A549 (cell line): ENCODE measurements around the gene PSMB7. TPM values are rescaled to one million over a fixed set of nuclear protein-coding genes. Genes with fewer than 3 reads are reported as not detected.

Experiments
- ATAC-seq, 2 experiments: fragments of 200-7000 bp in 1 of 2; fragments of >200 bp in 1 of 2; cut with Nextera tagmentation in 1 of 2; cut with Tn5 transposase in 1 of 2; 3 replicates each; pipeline versions ENCODE4 v1.8.0 to v1.9.1; 2018 to 2020; ENCODE audit warnings: mild to moderate bottlenecking in 1 of 2, moderate library complexity in 1 of 2
- CTCF ChIA-PET: fragments of 300-600 bp; sonication (Branson Sonifier 250); formaldehyde crosslinking; extraction: SDS; loops from one replicate; lab custom pipeline; 2021; ENCODE audit warnings: antibody characterized with exemption, inconsistent platforms; lab: Yijun Ruan, JAX
- POLR2A ChIA-PET: fragments of 350-600 bp; formaldehyde crosslinking; extraction: SDS; loops from one replicate; lab custom pipeline; 2021; ENCODE audit warnings: antibody characterized with exemption, inconsistent platforms; lab: Yijun Ruan, JAX
- DNase-seq, 2 experiments: peaks; one replicate each; pipeline versions ENCODE4 v3.0.0 to v3.0.0-alpha.2; 2011 to 2016; ENCODE audit warnings: low read depth in 1 of 2, low spot score in 1 of 2
- FAIRE-seq: peaks from 2 replicates; lab custom pipeline; 2011; peaks lifted over from hg19 to GRCh38; lab: Jason Lieb, UNC
- H3K27ac ChIP-seq, 2 experiments: fragments of >200 bp; sonication (Bioruptor Twin); formaldehyde crosslinking; 3 replicates each; pipeline ENCODE4 v1.5.1; 2016 to 2017
- H3K4me1 ChIP-seq: fragments of >200 bp; sonication (Bioruptor Twin); formaldehyde crosslinking; 3 replicates; pipeline ENCODE4 v1.6.1; 2016
- H3K4me2 ChIP-seq: fragments of >200 bp; sonication (Bioruptor Twin); formaldehyde crosslinking; 3 replicates; pipeline ENCODE4 v1.6.1; 2016
- H3K4me3 ChIP-seq: fragments of >200 bp; sonication (Bioruptor Twin); formaldehyde crosslinking; 3 replicates; pipeline ENCODE4 v1.5.1; 2016
- H3K9me3 ChIP-seq: fragments of >200 bp; sonication (Bioruptor Twin); formaldehyde crosslinking; 3 replicates; pipeline ENCODE4 v1.6.1; 2016
- BHLHE40 ChIP-seq: IDR thresholded peaks from 2 replicates; pipeline ENCODE4 v1.6.1; 2012; ENCODE audit warnings: low read depth, low read length, inconsistent platforms
- CBX8 ChIP-seq: fragments of 200-600 bp; sonication (generic); IDR thresholded peaks from 2 replicates; pipeline ENCODE4 v1.6.1; 2016
- CEBPB ChIP-seq, 2 experiments: fragments of >200 bp in 1 of 2; sonication (Bioruptor Twin) in 1 of 2; formaldehyde crosslinking in 1 of 2; IDR thresholded peaks; 2 replicates each; pipeline ENCODE4 v1.6.1; 2012 to 2016
- CHD4 ChIP-seq: fragments of 200-600 bp; sonication (generic); IDR thresholded peaks from 2 replicates; pipeline ENCODE4 v1.6.1; 2016; ENCODE audit warnings: antibody characterized with exemption, mild to moderate bottlenecking, borderline replicate concordance
- CTCF ChIP-seq: fragments of >200 bp; sonication (Bioruptor Twin); formaldehyde crosslinking; IDR thresholded peaks from 3 replicates; pipeline ENCODE4 v1.5.1; 2016
- EHF ChIP-seq: fragments of 250-450 bp; sonication (Bioruptor Pico); IDR thresholded peaks from 2 replicates; pipeline ENCODE4 v1.5.0; 2020; ENCODE audit warnings: mild to moderate bottlenecking
- FOXS1 ChIP-seq: fragments of 250-450 bp; sonication (Bioruptor Pico); IDR thresholded peaks from 2 replicates; pipeline ENCODE4 v1.5.0; 2020; ENCODE audit warnings: mild to moderate bottlenecking, moderate library complexity
- JUN ChIP-seq, 2 experiments: fragments of >200 bp; sonication (Bioruptor Twin); formaldehyde crosslinking; IDR thresholded peaks; 2 replicates in 1 of 2; 3 replicates in 1 of 2; pipeline ENCODE4 v1.6.1; 2016 to 2017
- KDM5A ChIP-seq: fragments of 200-600 bp; sonication (generic); IDR thresholded peaks from 2 replicates; pipeline ENCODE4 v1.6.1; 2016; ENCODE audit warnings: antibody characterized with exemption, mild to moderate bottlenecking
- MAZ ChIP-seq: fragments of 150-350 bp; IDR thresholded peaks from 2 replicates; pipeline ENCODE4 v1.6.1; 2014; ENCODE audit warnings: antibody characterized with exemption, low read depth, low read length, borderline replicate concordance
- MYC ChIP-seq: IDR thresholded peaks from 2 replicates; pipeline ENCODE4 v1.6.1; 2012; ENCODE audit warnings: mild to moderate bottlenecking, inconsistent platforms, low read length, improper control_type of control experiment, borderline replicate concordance
- PHF8 ChIP-seq: fragments of 200-600 bp; sonication (generic); IDR thresholded peaks from 2 replicates; pipeline ENCODE4 v1.6.1; 2016; ENCODE audit warnings: low read depth, mild to moderate bottlenecking, antibody characterized with exemption, moderate library complexity, borderline replicate concordance
- POLR2AphosphoS2 ChIP-seq: conservative IDR thresholded peaks from 2 replicates; pipeline ENCODE4 v1.6.1; 2012; ENCODE audit warnings: low read length, improper control_type of control experiment, inconsistent platforms
- RAD21 ChIP-seq, 2 experiments: fragments of >200 bp in 1 of 2; sonication (Bioruptor Twin) in 1 of 2; formaldehyde crosslinking in 1 of 2; IDR thresholded peaks in 1 of 2; conservative IDR thresholded peaks in 1 of 2; 2 replicates in 1 of 2; 3 replicates in 1 of 2; pipeline ENCODE4 v1.6.1; 2012 to 2018; ENCODE audit warnings: inconsistent platforms in 1 of 2
- RCOR1 ChIP-seq: fragments of 150-350 bp; IDR thresholded peaks from 2 replicates; pipeline ENCODE4 v1.6.1; 2014; ENCODE audit warnings: antibody characterized with exemption, low read length, low read depth
- SMC3 ChIP-seq: fragments of >200 bp; sonication (Bioruptor Twin); formaldehyde crosslinking; IDR thresholded peaks from 3 replicates; pipeline ENCODE4 v1.6.1; 2018; ENCODE audit warnings: inconsistent platforms
- USF2 ChIP-seq: fragments of 450-650 bp; IDR thresholded peaks from 2 replicates; pipeline ENCODE4 v1.6.1; 2014; ENCODE audit warnings: antibody characterized with exemption
- ZSCAN20 ChIP-seq: fragments of 250-450 bp; sonication (Bioruptor Pico); IDR thresholded peaks from 2 replicates; pipeline ENCODE4 v1.8.0; 2022; ENCODE audit warnings: mild to moderate bottlenecking, moderate library complexity
- WGBS: methylation state at CpG from one replicate; pipeline ENCODE4 v1.1.6; 2017; ENCODE audit errors: missing lambda C conversion rate; 5-methylcytosine and 5-hydroxymethylcytosine counted together
- polyA plus RNA-seq, 4 experiments: library from polyadenylated mRNA; depleted of rRNA in 3 of 4; stranded (reverse); fragments of >200 nt; fragmentation: RNase III in 1 of 4; extraction: RNeasy Plus Mini Kit Qiagen cat#74134 plus additional on column Dnase treatment in 1 of 4; gene quantifications; 2 replicates in 3 of 4; 3 replicates in 1 of 4; pipeline ENCODE4 v1.2.3, GENCODE V29; 2011 to 2017
- TF ChIP-seq, protein P1 (sequence below): fragments of 200-600 bp; sonication (generic); IDR thresholded peaks from 2 replicates; pipeline ENCODE4 v1.6.1; 2016; ENCODE audit warnings: antibody characterized with exemption, mild to moderate bottlenecking, moderate library complexity
- TF ChIP-seq, protein P2 (sequence below): IDR thresholded peaks from 2 replicates; pipeline ENCODE4 v1.6.1; 2012
- TF ChIP-seq, protein P3 (sequence below): fragments of >200 bp; sonication (Bioruptor Twin); formaldehyde crosslinking; IDR thresholded peaks from 3 replicates; pipeline ENCODE4 v1.6.1; 2016

The PSMB7 gene
- polyA plus RNA-seq, 2 of the 4 experiments (the other 2 are of a cell fraction), result 332 to 418 TPM

GRCh38 chr9:124347206-124347967 lies 67.9 kb downstream of the PSMB7 start:
- WGBS, result 92% methylated on average over 25 of the region's 26 CpGs
- no peak for FAIRE-seq
- CTCF ChIA-PET, result interaction anchor here (0.9 to 8.2 kb wide), 5 partner anchors 8 to 225 kb away, joined by 3 to 40 read pairs (median 7); no protein-coding TSS in a partner anchor

GRCh38 chr9:124346347-124347163 lies 68.7 kb downstream of the PSMB7 start:
- Histone ChIP-seq H3K4me2 (no peak overlapping the region), H3K4me1 (peaks cover 12% of the 10 kb centered on the region), H3K27ac (no peak overlapping the region), H3K4me3 (no peak overlapping the region), H3K9me3 (no peaks in the 10 kb centered on the region)
- POLR2A ChIA-PET, result no interaction called here
- TF ChIP-seq CHD4 (no peak), RCOR1 (no peak), PHF8 (no peak), RAD21 (conservative IDR thresholded peaks at IDR 0.05 in 1 of 2, IDR thresholded peaks at IDR 0.05 in 1 of 2) (no peak), MYC (no peak), POLR2AphosphoS2 (no peak), BHLHE40 (no peak), CEBPB (IDR thresholded peaks at IDR 0.05) (no peak), SMC3 (no peak), KDM5A (no peak)
- 90% methylated on average over 27 of the region's 34 CpGs for WGBS
- DNase-seq (no peak), ATAC-seq (peak in 1 of 2 experiments; percentile 1; a peak in 3 of 6 replicates), FAIRE-seq (no peak)
- CTCF ChIA-PET, result interaction anchor here (0.7 to 8.2 kb wide), 5 partner anchors 9 to 220 kb away, joined by 3 to 40 read pairs (median 7); no protein-coding TSS in a partner anchor

More at GRCh38 chr9:124347206-124347967, 67.9 kb downstream of the PSMB7 start:
- Histone ChIP-seq H3K9me3 (no peaks in the 10 kb centered on the region), H3K4me2 (no peak overlapping the region), H3K27ac (no peak overlapping the region), H3K4me1 (peaks cover 12% of the 10 kb centered on the region), H3K4me3 (no peak overlapping the region)
- TF ChIP-seq PHF8 (no peak), USF2 (no peak), JUN (IDR thresholded peaks at IDR 0.05) (peak in 1 of 2 experiments; percentile 19; a peak in 1 of 5 replicates)
- DNase-seq (no peak), ATAC-seq (no peak)
- POLR2A ChIA-PET, result no interaction called here

GRCh38 chr9:124345751-124346281 lies 69.4 kb downstream of the PSMB7 start:
- CTCF ChIA-PET, result interaction anchor here (0.7 to 8.2 kb wide), 4 partner anchors 10 to 219 kb away, joined by 3 to 40 read pairs (median 8); no protein-coding TSS in a partner anchor
- no peak for DNase-seq
- TF ChIP-seq, protein P1, sequence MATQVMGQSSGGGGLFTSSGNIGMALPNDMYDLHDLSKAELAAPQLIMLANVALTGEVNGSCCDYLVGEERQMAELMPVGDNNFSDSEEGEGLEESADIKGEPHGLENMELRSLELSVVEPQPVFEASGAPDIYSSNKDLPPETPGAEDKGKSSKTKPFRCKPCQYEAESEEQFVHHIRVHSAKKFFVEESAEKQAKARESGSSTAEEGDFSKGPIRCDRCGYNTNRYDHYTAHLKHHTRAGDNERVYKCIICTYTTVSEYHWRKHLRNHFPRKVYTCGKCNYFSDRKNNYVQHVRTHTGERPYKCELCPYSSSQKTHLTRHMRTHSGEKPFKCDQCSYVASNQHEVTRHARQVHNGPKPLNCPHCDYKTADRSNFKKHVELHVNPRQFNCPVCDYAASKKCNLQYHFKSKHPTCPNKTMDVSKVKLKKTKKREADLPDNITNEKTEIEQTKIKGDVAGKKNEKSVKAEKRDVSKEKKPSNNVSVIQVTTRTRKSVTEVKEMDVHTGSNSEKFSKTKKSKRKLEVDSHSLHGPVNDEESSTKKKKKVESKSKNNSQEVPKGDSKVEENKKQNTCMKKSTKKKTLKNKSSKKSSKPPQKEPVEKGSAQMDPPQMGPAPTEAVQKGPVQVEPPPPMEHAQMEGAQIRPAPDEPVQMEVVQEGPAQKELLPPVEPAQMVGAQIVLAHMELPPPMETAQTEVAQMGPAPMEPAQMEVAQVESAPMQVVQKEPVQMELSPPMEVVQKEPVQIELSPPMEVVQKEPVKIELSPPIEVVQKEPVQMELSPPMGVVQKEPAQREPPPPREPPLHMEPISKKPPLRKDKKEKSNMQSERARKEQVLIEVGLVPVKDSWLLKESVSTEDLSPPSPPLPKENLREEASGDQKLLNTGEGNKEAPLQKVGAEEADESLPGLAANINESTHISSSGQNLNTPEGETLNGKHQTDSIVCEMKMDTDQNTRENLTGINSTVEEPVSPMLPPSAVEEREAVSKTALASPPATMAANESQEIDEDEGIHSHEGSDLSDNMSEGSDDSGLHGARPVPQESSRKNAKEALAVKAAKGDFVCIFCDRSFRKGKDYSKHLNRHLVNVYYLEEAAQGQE, result no peak
- TF ChIP-seq, protein P2, sequence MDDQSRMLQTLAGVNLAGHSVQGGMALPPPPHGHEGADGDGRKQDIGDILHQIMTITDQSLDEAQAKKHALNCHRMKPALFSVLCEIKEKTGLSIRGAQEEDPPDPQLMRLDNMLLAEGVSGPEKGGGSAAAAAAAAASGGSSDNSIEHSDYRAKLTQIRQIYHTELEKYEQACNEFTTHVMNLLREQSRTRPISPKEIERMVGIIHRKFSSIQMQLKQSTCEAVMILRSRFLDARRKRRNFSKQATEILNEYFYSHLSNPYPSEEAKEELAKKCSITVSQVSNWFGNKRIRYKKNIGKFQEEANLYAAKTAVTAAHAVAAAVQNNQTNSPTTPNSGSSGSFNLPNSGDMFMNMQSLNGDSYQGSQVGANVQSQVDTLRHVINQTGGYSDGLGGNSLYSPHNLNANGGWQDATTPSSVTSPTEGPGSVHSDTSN, result no peak
- TF ChIP-seq FOXS1, result no peak
- TF ChIP-seq CTCF, result no peak
- TF ChIP-seq EHF, result no peak
- TF ChIP-seq, protein P3, sequence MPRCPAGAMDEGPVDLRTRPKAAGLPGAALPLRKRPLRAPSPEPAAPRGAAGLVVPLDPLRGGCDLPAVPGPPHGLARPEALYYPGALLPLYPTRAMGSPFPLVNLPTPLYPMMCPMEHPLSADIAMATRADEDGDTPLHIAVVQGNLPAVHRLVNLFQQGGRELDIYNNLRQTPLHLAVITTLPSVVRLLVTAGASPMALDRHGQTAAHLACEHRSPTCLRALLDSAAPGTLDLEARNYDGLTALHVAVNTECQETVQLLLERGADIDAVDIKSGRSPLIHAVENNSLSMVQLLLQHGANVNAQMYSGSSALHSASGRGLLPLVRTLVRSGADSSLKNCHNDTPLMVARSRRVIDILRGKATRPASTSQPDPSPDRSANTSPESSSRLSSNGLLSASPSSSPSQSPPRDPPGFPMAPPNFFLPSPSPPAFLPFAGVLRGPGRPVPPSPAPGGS, result no peak
- TF ChIP-seq ZSCAN20 (CRISPR knock-in tag), result no peak
- TF ChIP-seq MAZ, result no peak
- no peak for TF ChIP-seq BHLHE40
- TF ChIP-seq CBX8, result no peak

More at GRCh38 chr9:124345751-124346281, 69.4 kb downstream of the PSMB7 start:
- ATAC-seq (no peak; a peak in 1 of 6 replicates), FAIRE-seq (no peak)
- H3K4me2 ChIP-seq, result no peak overlapping the region
- H3K27ac ChIP-seq, result no peak overlapping the region
- WGBS, result 87% methylated on average over 7 of the region's 9 CpGs
- no peaks in the 10 kb centered on the region for H3K9me3 ChIP-seq
- no peak overlapping the region for H3K4me3 ChIP-seq
- peaks cover 12% of the 10 kb centered on the region for H3K4me1 ChIP-seq
- POLR2A ChIA-PET, result no interaction called here
